Bronchial epithelial cell (primary cell): ENCODE measurements around the gene ADCY3. TPM values are rescaled to one million over a fixed set of nuclear protein-coding genes. Genes with fewer than 3 reads are reported as not detected.
A peak's percentile ranks its signal among the peaks of the same experiment; 100 is the strongest.

Experiments used
- DNase-seq: peaks from one replicate; pipeline ENCODE4 v3.0.0-alpha.2; 2010; ENCODE audit warnings: low read depth
- FAIRE-seq: peaks from 2 replicates; lab custom pipeline; 2011; peaks lifted over from hg19 to GRCh38; lab: Jason Lieb, UNC
- H3K27me3 ChIP-seq: 2 replicates; pipeline ENCODE4 v1.5.1; 2011; ENCODE audit warnings: low read length; ENCODE audit not compliant: control insufficient read depth, insufficient read depth
- H3K36me3 ChIP-seq: 2 replicates; pipeline ENCODE4 v1.5.1; 2011; ENCODE audit warnings: low read length; ENCODE audit not compliant: control insufficient read depth, insufficient read depth
- H3K4me3 ChIP-seq: 2 replicates; pipeline ENCODE4 v1.5.1; 2011; ENCODE audit warnings: mild to moderate bottlenecking, low read depth, low read length, control low read depth
- CTCF ChIP-seq: IDR thresholded peaks from 2 replicates; pipeline ENCODE4 v1.5.1; 2011; ENCODE audit warnings: mild to moderate bottlenecking, moderate library complexity, low read length, control low read depth, inconsistent platforms; ENCODE audit not compliant: insufficient read depth, severe bottlenecking
- total RNA-seq: library from RNA; depleted of rRNA; stranded (reverse); fragments of >200 nt; gene quantifications from 2 replicates; pipeline ENCODE4 v1.2.1, GENCODE V29; 2014

The ADCY3 gene
- total RNA-seq, 1 donor from 2014 or later: 31.1 TPM

GRCh38 chr2:24930768-24931167 is 10.7 kb upstream of the ADCY3 start:
- no peak overlapping the region for H3K4me3 ChIP-seq
- peak; percentile 33 for DNase-seq
- H3K27me3 ChIP-seq: peaks cover 2% of the 10 kb centered on the region
- no peak for FAIRE-seq
- no peaks in the 10 kb centered on the region for H3K36me3 ChIP-seq
- no peak for TF ChIP-seq CTCF

GRCh38 chr2:24929230-24929629 is 9.2 kb upstream of the ADCY3 start:
- H3K27me3 ChIP-seq: peaks cover 2% of the 10 kb centered on the region
- TF ChIP-seq CTCF: no peak
- FAIRE-seq (no peak), DNase-seq (no peak)
- H3K36me3 ChIP-seq: no peaks in the 10 kb centered on the region
- no peak overlapping the region for H3K4me3 ChIP-seq

GRCh38 chr2:24928036-24928435 is 8.0 kb upstream of the ADCY3 start:
- Histone ChIP-seq H3K4me3 (no peak overlapping the region), H3K36me3 (no peaks in the 10 kb centered on the region), H3K27me3 (peaks cover 2% of the 10 kb centered on the region)
- DNase-seq (no peak), FAIRE-seq (no peak)
- TF ChIP-seq CTCF: no peak

GRCh38 chr2:24926602-24927252 is 6.7 kb upstream of the ADCY3 start:
- H3K4me3 ChIP-seq: peak overlapping the region; percentile 3
- DNase-seq: peak; percentile 39

GRCh38 chr2:24926220-24926601 is 6.2 kb upstream of the ADCY3 start:
- DNase-seq: no peak
- Histone ChIP-seq H3K4me3 (no peak overlapping the region), H3K27me3 (no peaks in the 10 kb centered on the region), H3K36me3 (no peaks in the 10 kb centered on the region)
- FAIRE-seq: peak; percentile 97
- no peak for TF ChIP-seq CTCF

More at GRCh38 chr2:24926602-24927252, 6.7 kb upstream of the ADCY3 start:
- no peaks in the 10 kb centered on the region for H3K36me3 ChIP-seq
- no peaks in the 10 kb centered on the region for H3K27me3 ChIP-seq
- TF ChIP-seq CTCF: no peak
- no peak for FAIRE-seq

- no peak overlapping the region for H3K4me3 ChIP-seq
- no peaks in the 10 kb centered on the region for H3K27me3 ChIP-seq
- H3K36me3 ChIP-seq: no peaks in the 10 kb centered on the region
- FAIRE-seq: no peak
- DNase-seq: no peak
- TF ChIP-seq CTCF: no peak
Measured at GRCh38 chr2:24925815-24926214, 5.8 kb upstream of the ADCY3 start.
